Gastroesophageal sphincter (tissue), 4 donors: Measurements from ENCODE around the gene TMEM169. TPM values are rescaled to one million over a fixed set of nuclear protein-coding genes. Genes with fewer than 3 reads are reported as not detected.

Experiments
- ATAC-seq: fragments of 150-250 bp; one replicate; pipeline ENCODE4 v1.9.1; 2016; ENCODE audit warnings: mild to moderate bottlenecking, moderate library complexity
- H3K27ac ChIP-seq, 4 donors: fragments of 200-600 bp; sonication (generic) in 3 of 4; 1 replicate in 3 of 4; 2 replicates in 1 of 4; pipeline ENCODE4 v1.5.1; 2016 to 2019
- H3K27me3 ChIP-seq: fragments of 200-600 bp; sonication (generic); one replicate; pipeline ENCODE4 v1.5.1; 2019
- H3K36me3 ChIP-seq, 2 donors: fragments of 200-600 bp; sonication (generic); one replicate each; pipeline ENCODE4 v1.5.1; 2019; ENCODE audit warnings: control low read depth in 1 of 2
- H3K4me1 ChIP-seq, 3 donors: fragments of 200-600 bp; sonication (generic); 1 replicate in 2 of 3; 2 replicates in 1 of 3; pipeline ENCODE4 v1.5.1; 2016 to 2019; ENCODE audit warnings: control low read depth in 2 of 3
- H3K4me3 ChIP-seq, 2 donors: fragments of 200-600 bp; sonication (generic); one replicate each; pipeline ENCODE4 v1.5.1; 2019; ENCODE audit warnings: mild to moderate bottlenecking in 1 of 2, moderate library complexity in 1 of 2
- H3K9me3 ChIP-seq, 3 donors: fragments of 200-600 bp; sonication (generic); one replicate each; pipeline ENCODE4 v1.5.1; 2017 to 2019; ENCODE audit warnings: control low read depth in 2 of 3
- EP300 ChIP-seq: sonication (generic); formaldehyde crosslinking; IDR thresholded peaks from one replicate; pipeline ENCODE4 v1.6.1; 2017; ENCODE audit warnings: antibody characterized with exemption, mild to moderate bottlenecking
- POLR2A ChIP-seq, 2 donors: fragments of 450-650 bp; IDR thresholded peaks; one replicate each; pipeline ENCODE4 v1.6.1; 2017; ENCODE audit warnings: antibody characterized with exemption in 2 of 2, mild to moderate bottlenecking in 2 of 2, moderate library complexity in 1 of 2
- POLR2AphosphoS5 ChIP-seq: sonication (generic); formaldehyde crosslinking; IDR thresholded peaks from one replicate; pipeline ENCODE4 v1.6.1; 2017; ENCODE audit warnings: antibody characterized with exemption
- WGBS, 2 donors: methylation state at CpG; one replicate each; pipeline ENCODE4 v1.1.5; 2018; ENCODE audit warnings: low coverage in 1 of 2; 5-methylcytosine and 5-hydroxymethylcytosine counted together
- total RNA-seq, 4 donors: library from RNA; depleted of rRNA; stranded (reverse); fragments of >200 nt; gene quantifications; one replicate each; pipeline ENCODE4 v1.1.0, GENCODE V29; 2016
- TF ChIP-seq, protein P1 (sequence below), 4 experiments: fragments of 200-600 bp in 2 of 4; fragments of 450-650 bp in 2 of 4; sonication (generic) in 1 of 4; IDR thresholded peaks; one replicate each; pipeline ENCODE4 v1.5.1; 2017 to 2019; ENCODE audit warnings: antibody characterized with exemption in 4 of 4, mild to moderate bottlenecking in 2 of 4, moderate library complexity in 2 of 4

The TMEM169 gene
- total RNA-seq, 4 donors from 2014 or later, result 0.67 to 3.1 (median 0.78) TPM; not detected in 1

DNA sequence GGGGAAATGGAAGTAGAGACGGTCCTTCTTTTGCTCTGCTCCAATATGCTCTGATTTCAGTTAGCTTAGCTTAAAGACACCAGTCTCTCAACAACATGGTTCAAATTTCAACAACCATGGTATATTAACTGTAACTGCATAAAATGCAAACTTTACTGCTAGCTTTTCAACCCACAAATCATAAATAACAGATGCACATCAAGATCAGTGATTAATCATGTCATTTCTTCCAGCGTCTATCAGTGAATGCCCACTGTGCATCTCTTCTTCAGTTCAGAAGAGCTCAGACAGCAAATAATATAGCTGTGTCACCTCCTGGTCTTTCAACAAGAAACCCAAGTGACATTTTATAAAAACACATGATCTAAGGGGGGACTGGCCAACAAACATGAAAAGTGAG, 12.7 kb upstream of the TMEM169 start:
- H3K9me3 ChIP-seq, result no peaks in the 10 kb centered on the region
- 91 to 100% methylated on average over 2 of the region's 2 CpGs for WGBS, 2 donors
- no peak for TF ChIP-seq EP300
- no peak for TF ChIP-seq POLR2AphosphoS5
- no peak for TF ChIP-seq POLR2A (IDR thresholded peaks at IDR 0.05)
- TF ChIP-seq, protein P1, sequence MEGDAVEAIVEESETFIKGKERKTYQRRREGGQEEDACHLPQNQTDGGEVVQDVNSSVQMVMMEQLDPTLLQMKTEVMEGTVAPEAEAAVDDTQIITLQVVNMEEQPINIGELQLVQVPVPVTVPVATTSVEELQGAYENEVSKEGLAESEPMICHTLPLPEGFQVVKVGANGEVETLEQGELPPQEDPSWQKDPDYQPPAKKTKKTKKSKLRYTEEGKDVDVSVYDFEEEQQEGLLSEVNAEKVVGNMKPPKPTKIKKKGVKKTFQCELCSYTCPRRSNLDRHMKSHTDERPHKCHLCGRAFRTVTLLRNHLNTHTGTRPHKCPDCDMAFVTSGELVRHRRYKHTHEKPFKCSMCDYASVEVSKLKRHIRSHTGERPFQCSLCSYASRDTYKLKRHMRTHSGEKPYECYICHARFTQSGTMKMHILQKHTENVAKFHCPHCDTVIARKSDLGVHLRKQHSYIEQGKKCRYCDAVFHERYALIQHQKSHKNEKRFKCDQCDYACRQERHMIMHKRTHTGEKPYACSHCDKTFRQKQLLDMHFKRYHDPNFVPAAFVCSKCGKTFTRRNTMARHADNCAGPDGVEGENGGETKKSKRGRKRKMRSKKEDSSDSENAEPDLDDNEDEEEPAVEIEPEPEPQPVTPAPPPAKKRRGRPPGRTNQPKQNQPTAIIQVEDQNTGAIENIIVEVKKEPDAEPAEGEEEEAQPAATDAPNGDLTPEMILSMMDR (IDR thresholded peaks at IDR 0.05), result no peak
- peaks cover 0 to 45% of the 10 kb centered on the region in 2 donors for H3K36me3 ChIP-seq
- H3K27me3 ChIP-seq, result no peaks in the 10 kb centered on the region
- H3K27ac ChIP-seq, result no peak overlapping the region
- H3K4me3 ChIP-seq, result no peak overlapping the region
- no peak for ATAC-seq
- no peaks in the 10 kb centered on the region for H3K4me1 ChIP-seq

DNA sequence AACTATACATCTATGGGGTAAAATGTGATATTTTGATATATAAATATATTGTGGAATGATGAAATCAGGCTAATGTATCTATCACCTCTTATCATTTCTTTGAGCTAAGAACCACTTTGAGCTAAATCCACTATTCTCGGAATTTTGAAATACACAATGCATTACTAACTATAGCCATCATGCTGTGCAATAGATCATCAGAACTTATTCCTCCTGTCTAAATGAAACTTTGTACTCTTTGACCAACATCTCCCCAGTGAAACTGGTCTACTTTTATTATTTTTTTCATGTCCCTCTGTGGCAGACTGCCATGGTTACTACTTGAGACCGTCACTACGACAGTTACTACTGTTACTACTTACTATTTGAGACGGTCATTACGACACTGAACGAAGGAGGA, 11.5 kb upstream of the TMEM169 start:
- no peaks in the 10 kb centered on the region for H3K4me1 ChIP-seq
- no peak overlapping the region for H3K27ac ChIP-seq
- H3K9me3 ChIP-seq, result no peaks in the 10 kb centered on the region
- WGBS, 2 donors, result 85 to 89% methylated on average over 1 to 6 of the region's 6 CpGs
- no peak overlapping the region for H3K4me3 ChIP-seq
- ATAC-seq, result no peak
- no peak for TF ChIP-seq EP300
- TF ChIP-seq, protein P1 (IDR thresholded peaks at IDR 0.05), result no peak
- no peak for TF ChIP-seq POLR2AphosphoS5
- no peak for TF ChIP-seq POLR2A (IDR thresholded peaks at IDR 0.05)
- no peaks in the 10 kb centered on the region for H3K27me3 ChIP-seq
- H3K36me3 ChIP-seq, result peaks cover 0 to 36% of the 10 kb centered on the region in 2 donors

DNA sequence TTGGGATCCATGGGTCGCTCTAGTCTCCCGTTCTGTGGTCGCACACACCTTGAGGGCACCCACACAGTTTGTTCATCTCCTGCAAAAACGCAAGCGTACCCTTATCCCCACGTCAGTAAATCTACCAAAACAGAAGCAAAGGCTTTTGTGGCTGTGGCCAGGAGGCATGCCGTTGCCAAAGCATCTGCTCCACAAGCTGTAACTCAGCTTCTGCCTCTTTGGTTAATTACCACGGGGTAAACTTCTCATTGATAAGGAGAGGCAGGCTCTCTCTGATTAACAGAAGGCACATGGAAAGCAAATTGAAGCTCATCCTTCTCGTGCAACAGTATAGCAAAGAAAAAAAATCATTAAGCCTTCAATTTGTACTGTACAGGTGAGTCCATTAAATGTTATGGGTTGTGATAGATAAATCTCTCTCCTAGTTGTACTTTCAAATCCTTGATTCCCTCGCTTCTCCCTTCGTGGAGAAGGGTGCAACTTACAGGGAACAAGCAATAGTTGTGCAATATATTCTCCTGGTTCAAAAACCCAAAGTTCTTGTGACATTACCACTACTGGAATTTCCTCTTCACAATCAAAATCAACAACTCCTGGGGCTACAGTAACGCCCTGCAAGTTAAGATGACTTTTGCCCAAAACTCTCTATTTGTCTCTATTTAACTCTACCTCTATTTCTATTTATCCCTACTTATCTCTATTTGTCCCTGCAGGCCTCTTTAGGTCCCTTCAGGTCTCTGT, 10.4 kb upstream of the TMEM169 start:
- Histone ChIP-seq H3K4me1 (no peaks in the 10 kb centered on the region), H3K36me3 (peaks cover 0 to 25% of the 10 kb centered on the region in 2 donors), H3K9me3 (no peaks in the 10 kb centered on the region), H3K27me3 (no peaks in the 10 kb centered on the region), H3K4me3 (no peak overlapping the region), H3K27ac (no peak overlapping the region)
- 80 to 83% methylated on average over 4 to 10 of the region's 12 CpGs for WGBS, 2 donors
- no peak for TF ChIP-seq EP300
- no peak for ATAC-seq

DNA sequence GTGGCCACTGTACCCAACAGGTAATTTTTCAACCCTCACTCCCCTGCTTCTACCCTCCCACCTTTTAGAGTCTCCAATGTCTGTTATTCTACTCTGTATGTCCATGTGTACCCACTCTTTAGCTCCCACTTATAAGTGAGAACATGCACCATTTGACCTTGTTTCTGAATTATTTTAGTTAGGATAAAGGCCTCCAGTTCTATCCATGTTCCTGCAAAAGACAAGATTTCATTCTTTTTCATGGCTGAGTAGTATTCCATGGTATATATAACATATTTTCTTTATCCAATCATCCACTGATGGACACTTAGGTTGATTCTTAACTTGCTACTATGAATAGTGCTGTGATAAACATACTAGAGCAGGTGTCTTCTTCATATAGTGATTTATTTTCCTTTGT, 9.2 kb upstream of the TMEM169 start:
- Histone ChIP-seq H3K4me3 (no peak overlapping the region), H3K36me3 (peaks cover 0 to 22% of the 10 kb centered on the region in 2 donors), H3K4me1 (no peaks in the 10 kb centered on the region), H3K27ac (no peak overlapping the region), H3K9me3 (no peaks in the 10 kb centered on the region), H3K27me3 (no peaks in the 10 kb centered on the region)
- TF ChIP-seq POLR2A (IDR thresholded peaks at IDR 0.05) (no peak), EP300 (no peak), POLR2AphosphoS5 (no peak)
- TF ChIP-seq, protein P1 (IDR thresholded peaks at IDR 0.05), result no peak
- ATAC-seq, result no peak

DNA sequence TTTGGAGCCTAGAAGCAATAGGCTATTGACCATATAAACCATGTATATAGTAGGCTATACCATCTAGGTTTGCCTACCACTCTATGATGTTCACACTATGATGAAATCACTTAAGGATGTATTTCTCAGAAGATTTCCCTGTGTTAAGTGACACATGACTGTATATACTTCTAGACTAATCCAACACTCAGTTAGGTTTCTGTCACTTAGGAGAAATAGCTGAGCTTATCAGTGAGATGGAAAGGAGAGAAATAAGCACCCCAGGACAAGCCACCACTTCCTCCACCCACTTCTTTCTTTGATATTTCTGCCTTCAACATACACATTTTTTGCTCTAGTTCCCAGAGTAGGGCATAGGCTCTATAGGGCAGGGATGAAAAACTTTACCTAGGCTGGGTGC, 7.9 kb upstream of the TMEM169 start:
- TF ChIP-seq, protein P1 (IDR thresholded peaks at IDR 0.05), result no peak
- no peak for TF ChIP-seq POLR2A (IDR thresholded peaks at IDR 0.05)
- TF ChIP-seq POLR2AphosphoS5, result no peak
- TF ChIP-seq EP300, result no peak
- ATAC-seq, result no peak
- H3K36me3 ChIP-seq, result peaks cover 0 to 22% of the 10 kb centered on the region in 2 donors

More for the DNA sequence above, 7.9 kb upstream of the TMEM169 start:
- no peak overlapping the region for H3K4me3 ChIP-seq
- no peaks in the 10 kb centered on the region for H3K4me1 ChIP-seq
- H3K27me3 ChIP-seq, result no peaks in the 10 kb centered on the region
- H3K27ac ChIP-seq, result no peak overlapping the region
- H3K9me3 ChIP-seq, result no peaks in the 10 kb centered on the region
